ENCODE measurements around the gene ACHE. TPM values are rescaled to one million over a fixed set of nuclear protein-coding genes. Genes with fewer than 3 reads are reported as not detected.

Gene ACHE
- total RNA-seq, 6 experiments from 2014 or later, result 0.59 to 6.0 (median 3.0) TPM

DNA sequence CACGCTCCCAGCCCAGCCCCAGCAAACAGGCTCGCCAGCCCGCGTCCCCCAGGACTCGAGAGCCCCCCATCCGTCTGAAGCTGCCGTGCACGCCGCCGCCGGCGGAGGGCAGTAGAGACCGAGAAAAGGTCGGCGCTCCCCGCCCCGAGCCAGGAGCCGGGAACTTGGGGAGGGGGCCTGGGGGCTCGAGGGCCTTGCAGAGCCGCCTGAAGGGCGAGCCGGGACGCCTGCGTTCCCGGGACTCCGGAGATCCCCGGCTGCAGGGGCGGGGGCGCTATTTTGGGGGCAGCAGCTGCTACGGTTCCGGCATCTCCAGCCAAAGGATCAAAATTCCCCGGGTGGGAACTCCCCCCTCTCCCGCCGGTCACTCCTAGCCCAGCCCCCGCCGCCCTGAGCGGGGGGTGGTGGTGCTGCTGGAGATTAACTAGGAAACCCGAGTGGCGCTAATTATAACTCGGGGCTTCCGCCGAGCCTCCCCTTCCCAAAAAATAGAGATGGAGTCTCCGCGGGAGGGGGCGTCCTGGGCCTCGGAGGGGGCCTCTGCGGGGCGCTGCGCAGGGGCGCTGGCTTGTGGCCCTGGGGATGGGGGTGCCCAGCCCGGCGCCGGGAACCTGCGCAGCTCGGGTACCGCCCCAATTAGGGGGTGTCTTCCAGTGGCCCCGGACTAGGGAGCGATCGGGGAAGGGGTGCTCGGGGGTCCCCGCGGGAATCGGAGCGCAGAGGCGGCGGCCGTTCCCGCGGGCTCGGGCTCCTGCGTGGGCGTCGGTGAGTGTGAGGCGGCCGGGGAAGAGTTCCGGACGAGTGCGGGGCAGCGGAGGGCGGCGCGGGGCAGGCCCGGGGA lies 608 bp downstream of the ACHE start:
- H3K9me3 ChIP-seq, result no peaks in the 10 kb centered on the region
- peaks cover 0 to 12% (median 4%) of the 10 kb centered on the region in 4 donors for H3K4me1 ChIP-seq
- H3K27ac ChIP-seq, result peak overlapping the region in 1 of 3 donors; percentile 38
- H3K4me3 ChIP-seq, result peak overlapping the region; percentile 32 to 43 (median 43)
- TF ChIP-seq POLR2A (IDR thresholded peaks at IDR 0.05), result no peak
- TF ChIP-seq, protein P1, sequence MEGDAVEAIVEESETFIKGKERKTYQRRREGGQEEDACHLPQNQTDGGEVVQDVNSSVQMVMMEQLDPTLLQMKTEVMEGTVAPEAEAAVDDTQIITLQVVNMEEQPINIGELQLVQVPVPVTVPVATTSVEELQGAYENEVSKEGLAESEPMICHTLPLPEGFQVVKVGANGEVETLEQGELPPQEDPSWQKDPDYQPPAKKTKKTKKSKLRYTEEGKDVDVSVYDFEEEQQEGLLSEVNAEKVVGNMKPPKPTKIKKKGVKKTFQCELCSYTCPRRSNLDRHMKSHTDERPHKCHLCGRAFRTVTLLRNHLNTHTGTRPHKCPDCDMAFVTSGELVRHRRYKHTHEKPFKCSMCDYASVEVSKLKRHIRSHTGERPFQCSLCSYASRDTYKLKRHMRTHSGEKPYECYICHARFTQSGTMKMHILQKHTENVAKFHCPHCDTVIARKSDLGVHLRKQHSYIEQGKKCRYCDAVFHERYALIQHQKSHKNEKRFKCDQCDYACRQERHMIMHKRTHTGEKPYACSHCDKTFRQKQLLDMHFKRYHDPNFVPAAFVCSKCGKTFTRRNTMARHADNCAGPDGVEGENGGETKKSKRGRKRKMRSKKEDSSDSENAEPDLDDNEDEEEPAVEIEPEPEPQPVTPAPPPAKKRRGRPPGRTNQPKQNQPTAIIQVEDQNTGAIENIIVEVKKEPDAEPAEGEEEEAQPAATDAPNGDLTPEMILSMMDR (IDR thresholded peaks at IDR 0.05), result peak; percentile 77 to 86 (median 80)
- WGBS (ENCODE audit: insufficient coverage, low coverage, low lambda C conversion rate, missing lambda C conversion rate), result under 1% methylated on average over 26 of the region's 83 CpGs
- no peaks in the 10 kb centered on the region for H3K27me3 ChIP-seq
- DNase-seq (peak in 2 of 3 donors; percentile 64 to 66), ATAC-seq (peak in 3 of 4 donors; percentile 16 to 24 (median 19))
- intact Hi-C loops (cut with DNase I), result loop anchor here (5.0 kb wide), 2 partner anchors 167 to 182 kb away; no protein-coding TSS in a partner anchor
- H3K36me3 ChIP-seq, result no peaks in the 10 kb centered on the region

DNA sequence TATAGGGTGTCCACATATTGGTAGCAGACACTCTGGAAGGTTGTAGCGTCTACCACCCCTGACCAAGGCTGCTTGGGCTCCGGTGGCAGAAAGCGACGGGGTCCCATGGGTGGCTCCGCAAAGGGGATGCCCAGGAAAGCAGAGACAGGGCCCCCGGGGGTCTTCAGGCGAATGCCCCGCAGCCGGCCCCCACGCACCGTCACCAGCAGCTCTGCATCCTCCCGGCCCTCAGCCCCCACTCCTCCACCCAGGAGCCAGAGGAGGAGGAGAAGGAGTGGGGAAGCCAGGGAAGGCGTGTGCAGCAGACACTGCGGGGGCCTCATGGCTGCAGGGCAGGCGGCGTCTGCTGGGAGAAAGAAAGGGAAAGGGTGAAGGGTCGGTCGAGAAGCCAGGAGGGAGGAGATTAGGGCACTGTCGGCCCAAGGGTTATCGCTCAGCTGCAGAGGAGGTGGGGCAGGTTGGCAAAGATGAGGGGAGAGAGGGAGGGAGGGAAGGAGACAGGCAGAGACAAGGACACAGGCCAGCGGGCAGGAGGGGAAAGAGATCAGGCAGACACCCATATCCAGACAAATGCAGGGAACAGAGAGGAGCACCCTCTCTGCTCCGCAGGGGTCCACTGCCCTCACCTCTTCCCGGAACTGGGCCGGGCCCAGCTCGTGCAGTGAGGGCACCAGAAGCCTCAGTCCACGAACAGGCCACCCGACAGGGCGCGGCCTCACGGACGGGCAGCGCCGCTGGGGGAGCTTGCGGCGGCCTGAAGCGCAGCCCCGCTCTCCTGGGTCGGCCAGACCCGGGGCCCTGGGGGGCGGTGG lies 1.6 kb downstream of the ACHE start:
- Histone ChIP-seq H3K4me1 (peaks cover 0 to 13% (median 4%) of the 10 kb centered on the region in 4 donors), H3K36me3 (no peaks in the 10 kb centered on the region), H3K4me3 (peak overlapping the region in 1 of 3 donors; percentile 43), H3K9me3 (no peaks in the 10 kb centered on the region), H3K27ac (no peak overlapping the region), H3K27me3 (no peaks in the 10 kb centered on the region)
- 51% methylated on average over 18 of the region's 40 CpGs for WGBS (ENCODE audit: insufficient coverage, low coverage, low lambda C conversion rate, missing lambda C conversion rate)
- TF ChIP-seq POLR2A (IDR thresholded peaks at IDR 0.05), result no peak
- ATAC-seq (no peak), DNase-seq (no peak)
- intact Hi-C loops (cut with DNase I), result loop anchor here (5.0 kb wide), 1 partner anchor 168 kb away; no protein-coding TSS in a partner anchor

DNA sequence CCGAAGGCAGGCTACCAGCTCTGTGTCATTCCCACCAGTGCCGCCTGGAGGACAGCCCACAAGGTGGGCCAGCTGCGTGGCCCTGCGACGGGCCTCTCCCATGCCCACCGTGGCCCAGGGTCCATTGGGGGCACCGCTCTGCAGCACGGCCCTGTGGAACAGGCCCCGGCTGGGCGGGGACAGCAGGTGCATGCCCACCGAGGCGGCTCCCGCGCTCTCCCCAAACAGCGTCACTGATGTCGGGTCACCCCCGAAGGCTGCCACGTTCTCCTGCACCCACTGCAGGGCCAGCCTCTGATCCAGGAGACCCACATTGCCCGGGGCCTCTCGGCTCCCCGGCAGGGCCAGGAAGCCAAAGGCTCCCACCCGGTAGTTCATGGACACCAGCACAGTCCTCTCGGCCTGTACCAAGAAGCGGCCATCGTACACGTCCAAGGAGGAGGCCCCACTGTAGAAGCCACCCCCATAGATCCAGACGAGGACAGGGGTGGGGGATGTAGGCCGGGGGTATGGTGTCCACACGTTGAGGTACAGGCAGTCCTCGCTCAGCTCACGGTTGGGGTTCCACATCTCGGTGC lies 2.3 kb downstream of the ACHE start:
- H3K9me3 ChIP-seq, result no peaks in the 10 kb centered on the region
- TF ChIP-seq, protein P1 (IDR thresholded peaks at IDR 0.05), result no peak
- TF ChIP-seq POLR2A (IDR thresholded peaks at IDR 0.05), result no peak
- intact Hi-C loops (cut with DNase I), result loop anchor here (5.0 kb wide), 1 partner anchor 169 kb away; no protein-coding TSS in a partner anchor
- peaks cover 0 to 4% (median under 1%) of the 10 kb centered on the region in 4 donors for H3K36me3 ChIP-seq
- ATAC-seq (no peak), DNase-seq (no peak)
- no peaks in the 10 kb centered on the region for H3K27me3 ChIP-seq
- H3K4me3 ChIP-seq, result no peak overlapping the region
- H3K4me1 ChIP-seq, result peaks cover 0 to 20% (median 6%) of the 10 kb centered on the region in 4 donors
- WGBS (ENCODE audit: insufficient coverage, low coverage, low lambda C conversion rate, missing lambda C conversion rate), result 10% methylated on average over 2 of the region's 32 CpGs
- no peak overlapping the region for H3K27ac ChIP-seq

DNA sequence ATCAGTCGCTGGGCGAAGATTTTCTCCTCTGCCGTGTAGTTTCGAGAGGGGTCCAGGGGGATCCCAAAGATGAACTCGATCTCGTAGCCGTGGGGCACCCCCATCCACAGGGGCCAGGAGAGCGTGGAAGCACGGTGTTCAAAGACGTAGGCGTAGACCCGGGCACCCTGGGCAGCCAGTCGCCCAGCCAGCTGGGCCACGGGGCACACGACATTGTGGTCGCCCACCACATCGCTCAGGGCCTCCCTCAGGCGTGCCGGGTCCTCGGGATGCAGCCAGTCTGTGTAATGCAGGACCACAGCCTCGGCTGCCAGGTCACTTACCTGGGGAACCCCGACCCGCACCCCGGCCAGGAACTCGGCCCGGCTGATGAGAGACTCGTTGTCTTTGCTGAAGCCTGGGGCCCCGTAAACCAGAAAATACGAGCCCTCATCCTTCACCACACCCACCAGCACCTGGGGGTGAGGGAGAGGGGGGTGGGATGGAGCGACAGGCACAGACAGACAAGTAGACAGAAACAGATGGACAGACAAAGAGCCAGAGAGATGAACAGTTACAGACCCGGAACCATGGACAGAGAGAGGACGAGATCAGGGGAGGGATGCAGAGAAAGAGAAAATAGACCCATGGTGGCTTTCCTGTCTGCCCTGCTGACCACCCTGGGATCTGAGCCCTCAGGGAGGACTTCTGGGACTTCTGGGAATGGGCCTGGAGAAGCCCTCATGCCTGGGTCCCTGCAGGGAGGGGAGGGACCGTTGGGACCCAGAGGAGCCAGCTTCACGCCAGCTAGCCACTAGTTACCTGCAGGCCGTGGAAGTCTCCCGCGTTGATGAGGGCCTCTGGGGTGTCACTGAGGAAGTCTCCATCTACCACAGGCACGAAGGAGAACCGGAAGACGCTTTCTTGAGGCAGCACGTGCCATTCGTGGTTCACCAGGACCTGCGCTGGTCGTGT lies 3.0 kb downstream of the ACHE start:
- ATAC-seq (no peak), DNase-seq (no peak)
- H3K27ac ChIP-seq, result no peak overlapping the region
- TF ChIP-seq, protein P1 (IDR thresholded peaks at IDR 0.05), result no peak
- TF ChIP-seq POLR2A (IDR thresholded peaks at IDR 0.05), result no peak
- H3K4me1 ChIP-seq, result peaks cover 0 to 25% (median 10%) of the 10 kb centered on the region in 4 donors
- peaks cover 0 to 11% (median 2%) of the 10 kb centered on the region in 4 donors for H3K36me3 ChIP-seq
- no peaks in the 10 kb centered on the region for H3K27me3 ChIP-seq
- no peak overlapping the region for H3K4me3 ChIP-seq
- intact Hi-C loops (cut with DNase I), result loop anchor here (5.0 kb wide), 1 partner anchor 170 kb away; no protein-coding TSS in a partner anchor
- WGBS (ENCODE audit: insufficient coverage, low coverage, low lambda C conversion rate, missing lambda C conversion rate), result 93% methylated on average over 7 of the region's 44 CpGs
- H3K9me3 ChIP-seq, result no peaks in the 10 kb centered on the region
